Measurements from ENCODE around the gene STRIP2.

GRCh38 chr7:129433847-129434674 lies at the start of gene STRIP2:
- TF ChIP-seq, protein P1, sequence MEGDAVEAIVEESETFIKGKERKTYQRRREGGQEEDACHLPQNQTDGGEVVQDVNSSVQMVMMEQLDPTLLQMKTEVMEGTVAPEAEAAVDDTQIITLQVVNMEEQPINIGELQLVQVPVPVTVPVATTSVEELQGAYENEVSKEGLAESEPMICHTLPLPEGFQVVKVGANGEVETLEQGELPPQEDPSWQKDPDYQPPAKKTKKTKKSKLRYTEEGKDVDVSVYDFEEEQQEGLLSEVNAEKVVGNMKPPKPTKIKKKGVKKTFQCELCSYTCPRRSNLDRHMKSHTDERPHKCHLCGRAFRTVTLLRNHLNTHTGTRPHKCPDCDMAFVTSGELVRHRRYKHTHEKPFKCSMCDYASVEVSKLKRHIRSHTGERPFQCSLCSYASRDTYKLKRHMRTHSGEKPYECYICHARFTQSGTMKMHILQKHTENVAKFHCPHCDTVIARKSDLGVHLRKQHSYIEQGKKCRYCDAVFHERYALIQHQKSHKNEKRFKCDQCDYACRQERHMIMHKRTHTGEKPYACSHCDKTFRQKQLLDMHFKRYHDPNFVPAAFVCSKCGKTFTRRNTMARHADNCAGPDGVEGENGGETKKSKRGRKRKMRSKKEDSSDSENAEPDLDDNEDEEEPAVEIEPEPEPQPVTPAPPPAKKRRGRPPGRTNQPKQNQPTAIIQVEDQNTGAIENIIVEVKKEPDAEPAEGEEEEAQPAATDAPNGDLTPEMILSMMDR (optimal IDR thresholded peaks at IDR 0.05 in 1 of 3, IDR thresholded peaks at IDR 0.05 in 1 of 3, conservative IDR thresholded peaks at IDR 0.05 in 1 of 3; ENCODE audit: extremely low read depth in 1 of 3, insufficient read depth in 2 of 3, low read length in 3 of 3) = peak in 2 of 3 experiments; percentile 17 to 33
- TF ChIP-seq EZH2 (IDR thresholded peaks at IDR 0.05; ENCODE audit: low read length) = no peak
